Activated CD8-positive, alpha-beta T cell treated with anti-CD3 and anti-CD28 coated beads for 36 hours (primary cell): Measurements from ENCODE around the gene KCNIP1. TPM values are rescaled to one million over a fixed set of nuclear protein-coding genes. Genes with fewer than 3 reads are reported as not detected.

Source experiments
- ATAC-seq: fragments of 200-7000 bp; cut with Tn5 transposase; one replicate; pipeline ENCODE4 v1.10.0; 2021; ENCODE audit warnings: mild to moderate bottlenecking, moderate library complexity
- CTCF ChIA-PET: fragments of 350-600 bp; sonication (Branson Sonifier 250); formaldehyde crosslinking; loops from one replicate; lab custom pipeline; 2021; ENCODE audit warnings: antibody characterized with exemption; lab: Charles Lee
- POLR2A ChIA-PET: fragments of 350-600 bp; sonication (Branson Sonifier 250); formaldehyde crosslinking; loops from one replicate; lab custom pipeline; 2021; ENCODE audit warnings: antibody characterized with exemption; lab: Charles Lee
- DNase-seq: peaks from one replicate; pipeline ENCODE4 v3.0.0-alpha.2; 2020
- H3K27ac Mint-ChIP-seq: one replicate; pipeline ENCODE4 v1.8.0; 2021; ENCODE audit warnings: mild to moderate bottlenecking, mixed read lengths
- H3K27me3 Mint-ChIP-seq: one replicate; pipeline ENCODE4 v1.8.0; 2021; ENCODE audit warnings: mixed read lengths
- H3K36me3 Mint-ChIP-seq: one replicate; pipeline ENCODE4 v1.8.0; 2021; ENCODE audit warnings: low read depth, mixed read lengths
- H3K4me1 Mint-ChIP-seq: one replicate; pipeline ENCODE4 v1.8.0; 2021; ENCODE audit warnings: low read depth, mixed read lengths
- H3K4me3 Mint-ChIP-seq: one replicate; pipeline ENCODE4 v1.8.0; 2021; ENCODE audit warnings: mild to moderate bottlenecking, moderate library complexity, mixed read lengths
- H3K9me3 Mint-ChIP-seq: one replicate; pipeline ENCODE4 v1.8.0; 2021; ENCODE audit warnings: mixed read lengths
- CTCF ChIP-seq: fragments of 200-600 bp; IDR thresholded peaks from one replicate; pipeline ENCODE4 v1.8.0; 2022; ENCODE audit warnings: antibody characterized with exemption, mild to moderate bottlenecking
- intact Hi-C: fragments of 100-400 bp; cut with micrococcal nuclease; formaldehyde crosslinking; loops from one replicate; pipeline ENCODE4 v1.10.0; 2022
- total RNA-seq, 2 experiments: library from RNA; stranded (reverse); gene quantifications; one replicate each; pipeline ENCODE4 v1.2.3, GENCODE V29; 2021

KCNIP1 gene
- total RNA-seq, 2 experiments from 2014 or later, result not detected

GRCh38 chr5:170693701-170694100, 189.9 kb downstream of the KCNIP1 start:
- Mint-ChIP-seq H3K9me3 (no peaks in the 10 kb centered on the region), H3K27me3 (peaks cover 26% of the 10 kb centered on the region), H3K27ac (no peak overlapping the region), H3K36me3 (no peaks in the 10 kb centered on the region), H3K4me3 (no peak overlapping the region), H3K4me1 (no peaks in the 10 kb centered on the region)
- DNase-seq, result no peak
- TF ChIP-seq CTCF, result no peak
- ATAC-seq, result no peak
- intact Hi-C loops, result no loop called here
- POLR2A ChIA-PET, result no interaction called here
- CTCF ChIA-PET, result no interaction called here

- DNase-seq (no peak), ATAC-seq (no peak)
- no peaks in the 10 kb centered on the region for H3K9me3 Mint-ChIP-seq
- H3K4me1 Mint-ChIP-seq, result no peaks in the 10 kb centered on the region
- ChIA-PET POLR2A (no interaction called here), CTCF (no interaction called here)
- no peak overlapping the region for H3K4me3 Mint-ChIP-seq
- H3K36me3 Mint-ChIP-seq, result no peaks in the 10 kb centered on the region
- TF ChIP-seq CTCF, result no peak
- intact Hi-C loops, result no loop called here
- H3K27me3 Mint-ChIP-seq, result peaks cover 18% of the 10 kb centered on the region
- H3K27ac Mint-ChIP-seq, result no peak overlapping the region
Measured at GRCh38 chr5:170694911-170695310, 191.1 kb downstream of the KCNIP1 start.

GRCh38 chr5:170697031-170697430, 193.2 kb downstream of the KCNIP1 start:
- Mint-ChIP-seq H3K27me3 (peaks cover 17% of the 10 kb centered on the region), H3K4me1 (no peaks in the 10 kb centered on the region), H3K36me3 (no peaks in the 10 kb centered on the region), H3K9me3 (no peaks in the 10 kb centered on the region), H3K27ac (no peak overlapping the region), H3K4me3 (no peak overlapping the region)
- ChIA-PET POLR2A (no interaction called here), CTCF (no interaction called here)
- no peak for DNase-seq
- no peak for TF ChIP-seq CTCF
- ATAC-seq, result no peak
- intact Hi-C loops, result no loop called here

- ATAC-seq (no peak), DNase-seq (no peak)
- no peak for TF ChIP-seq CTCF
- no peaks in the 10 kb centered on the region for H3K4me1 Mint-ChIP-seq
- H3K27ac Mint-ChIP-seq, result no peak overlapping the region
- no peaks in the 10 kb centered on the region for H3K36me3 Mint-ChIP-seq
- ChIA-PET CTCF (no interaction called here), POLR2A (no interaction called here)
- H3K9me3 Mint-ChIP-seq, result no peaks in the 10 kb centered on the region
- no peak overlapping the region for H3K4me3 Mint-ChIP-seq
- intact Hi-C loops, result no loop called here
- peaks cover 13% of the 10 kb centered on the region for H3K27me3 Mint-ChIP-seq
Measured at GRCh38 chr5:170700503-170700902, 196.7 kb downstream of the KCNIP1 start.

GRCh38 chr5:170701334-170701733, 197.5 kb downstream of the KCNIP1 start:
- no peak overlapping the region for H3K4me3 Mint-ChIP-seq
- no peaks in the 10 kb centered on the region for H3K4me1 Mint-ChIP-seq
- intact Hi-C loops, result no loop called here
- ATAC-seq (no peak), DNase-seq (no peak)
- H3K9me3 Mint-ChIP-seq, result no peaks in the 10 kb centered on the region
- TF ChIP-seq CTCF, result no peak
- ChIA-PET POLR2A (no interaction called here), CTCF (no interaction called here)
- H3K36me3 Mint-ChIP-seq, result no peaks in the 10 kb centered on the region
- H3K27ac Mint-ChIP-seq, result no peak overlapping the region
- peaks cover 9% of the 10 kb centered on the region for H3K27me3 Mint-ChIP-seq
